Measurements from ENCODE around the gene FHIP1B.

The FHIP1B gene

DNA sequence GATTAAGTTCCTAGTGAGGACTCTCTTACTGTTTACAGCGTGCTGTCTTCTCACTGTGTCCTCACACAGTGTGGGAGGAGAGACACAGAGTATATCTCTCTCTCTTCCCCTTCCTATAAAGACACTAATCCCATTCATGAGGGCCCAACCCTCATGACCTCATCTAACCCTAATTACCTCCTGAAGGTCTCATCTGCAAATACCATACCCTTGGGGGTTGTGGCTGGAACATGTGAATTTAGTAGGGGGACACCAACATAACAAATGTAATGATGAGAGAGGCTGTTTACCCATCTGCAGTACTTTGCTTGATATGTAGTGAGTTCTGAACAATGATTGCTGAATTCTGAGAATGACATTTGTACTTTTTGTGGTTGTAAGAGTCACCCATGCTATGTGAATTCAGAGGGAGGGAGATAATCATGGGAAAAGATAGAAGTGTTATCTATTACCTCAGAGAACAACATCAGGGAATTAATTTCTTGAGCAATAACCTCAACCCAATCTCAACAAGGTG lies 40.3 kb downstream of the FHIP1B start:
- Histone ChIP-seq H3K36me3 (ENCODE audit: control insufficient read depth, insufficient read depth, low read length) (no peaks in the 10 kb centered on the region), H3K27ac (ENCODE audit: low read depth, low read length) (no peak overlapping the region), H3K27me3 (ENCODE audit: control insufficient read depth, insufficient read depth, low read length) (no peaks in the 10 kb centered on the region), H3K4me3 (ENCODE audit: low read length) (no peak overlapping the region), H3K4me1 (ENCODE audit: control insufficient read depth, insufficient read depth, low read length) (no peaks in the 10 kb centered on the region), H3K9ac (ENCODE audit: low read length) (no peak overlapping the region)

GRCh38 chr11:6191742-6192141 lies 42.7 kb downstream of the FHIP1B start:
- Histone ChIP-seq H3K27me3 (ENCODE audit: control insufficient read depth, insufficient read depth, low read length) (no peaks in the 10 kb centered on the region), H3K9ac (ENCODE audit: low read length) (no peak overlapping the region), H3K27ac (ENCODE audit: low read depth, low read length) (no peak overlapping the region), H3K36me3 (ENCODE audit: control insufficient read depth, insufficient read depth, low read length) (no peaks in the 10 kb centered on the region), H3K4me3 (ENCODE audit: low read length) (no peak overlapping the region), H3K4me1 (ENCODE audit: control insufficient read depth, insufficient read depth, low read length) (no peaks in the 10 kb centered on the region)

- no peaks in the 10 kb centered on the region for H3K36me3 ChIP-seq (ENCODE audit: control insufficient read depth, insufficient read depth, low read length)
These were observed 59.0 kb downstream of the FHIP1B start for GRCh38 chr11:6175440-6175839.

GRCh38 chr11:6170226-6170625 lies 64.2 kb downstream of the FHIP1B start, which contains the start of gene OR52B2:
TSS of gene OR52B2 (minus strand) at chr11:6170326. CDS start at chr11:6170326, 0 bp downstream.
- H3K27ac ChIP-seq (ENCODE audit: low read depth, low read length), result no peak within 1 kb of the TSS
- H3K27me3 ChIP-seq (ENCODE audit: control insufficient read depth, insufficient read depth, low read length), result no peaks in the 10 kb centered on the region
- H3K4me1 ChIP-seq (ENCODE audit: control insufficient read depth, insufficient read depth, low read length), result no peaks in the 10 kb centered on the region
- no peaks in the 10 kb centered on the region for H3K36me3 ChIP-seq (ENCODE audit: control insufficient read depth, insufficient read depth, low read length)
- H3K4me3 ChIP-seq (ENCODE audit: low read length), result no peak within 1 kb of the TSS
- no peak within 1 kb of the TSS for H3K9ac ChIP-seq (ENCODE audit: low read length)

More at GRCh38 chr11:6175440-6175839, 59.0 kb downstream of the FHIP1B start:
- H3K27me3 ChIP-seq (ENCODE audit: control insufficient read depth, insufficient read depth, low read length), result no peaks in the 10 kb centered on the region
- no peaks in the 10 kb centered on the region for H3K4me1 ChIP-seq (ENCODE audit: control insufficient read depth, insufficient read depth, low read length)
- no peak overlapping the region for H3K27ac ChIP-seq (ENCODE audit: low read depth, low read length)
- H3K9ac ChIP-seq (ENCODE audit: low read length), result no peak overlapping the region
- no peak overlapping the region for H3K4me3 ChIP-seq (ENCODE audit: low read length)
